Breast epithelium (tissue), 3 donors: Measurements from ENCODE around the gene CCBE1.

Experiments
- POLR2A ChIP-seq: fragments of 450-650 bp; IDR thresholded peaks from one replicate; pipeline ENCODE4 v1.6.1; 2016; ENCODE audit warnings: antibody characterized with exemption, mild to moderate bottlenecking, moderate library complexity
- POLR2AphosphoS5 ChIP-seq, 3 donors: sonication (generic); formaldehyde crosslinking; IDR thresholded peaks; one replicate each; pipeline ENCODE4 v1.6.1; 2017; ENCODE audit warnings: antibody characterized with exemption in 3 of 3
- TF ChIP-seq, protein P1 (sequence below), 3 donors: fragments of 450-650 bp; IDR thresholded peaks; one replicate each; pipeline ENCODE4 v1.5.1; 2016 to 2017; ENCODE audit warnings: antibody characterized with exemption in 3 of 3, mild to moderate bottlenecking in 3 of 3, moderate library complexity in 3 of 3

DNA sequence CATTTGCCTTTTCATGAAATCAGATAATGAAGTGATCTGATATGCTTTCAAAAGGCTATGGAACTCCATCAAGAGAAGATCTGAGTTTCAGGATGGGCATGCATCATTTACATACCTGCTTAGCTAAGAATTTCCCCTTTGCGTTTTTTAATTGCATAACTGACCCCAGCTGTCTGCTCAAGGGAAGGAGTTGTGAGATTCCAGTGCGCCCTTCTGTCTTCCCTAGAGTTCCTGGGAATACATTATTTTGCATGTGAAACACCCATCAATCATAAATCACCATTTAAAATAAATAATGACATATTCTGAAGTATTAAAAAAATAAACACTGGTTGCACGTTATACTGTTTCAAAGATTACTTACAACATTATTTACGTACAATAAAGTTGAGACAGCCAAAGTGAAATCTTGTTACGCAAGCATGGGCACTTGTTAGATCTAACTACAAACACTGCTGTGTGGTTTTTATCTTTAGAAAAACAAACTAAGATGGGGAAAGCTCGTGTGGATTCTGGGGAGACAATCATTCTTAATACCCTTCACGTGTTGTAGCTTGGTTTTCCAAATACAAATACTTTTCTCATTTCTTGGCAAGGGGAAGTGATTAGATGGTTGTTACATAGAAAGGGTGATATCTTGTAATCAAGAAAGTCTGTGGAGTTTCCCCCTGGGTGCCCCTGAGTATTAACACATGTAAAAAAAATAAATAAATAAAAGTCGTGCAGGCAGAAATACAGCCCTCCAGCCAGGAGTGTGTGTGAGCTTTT, 212.5 kb downstream of the CCBE1 start:
- TF ChIP-seq, protein P1, sequence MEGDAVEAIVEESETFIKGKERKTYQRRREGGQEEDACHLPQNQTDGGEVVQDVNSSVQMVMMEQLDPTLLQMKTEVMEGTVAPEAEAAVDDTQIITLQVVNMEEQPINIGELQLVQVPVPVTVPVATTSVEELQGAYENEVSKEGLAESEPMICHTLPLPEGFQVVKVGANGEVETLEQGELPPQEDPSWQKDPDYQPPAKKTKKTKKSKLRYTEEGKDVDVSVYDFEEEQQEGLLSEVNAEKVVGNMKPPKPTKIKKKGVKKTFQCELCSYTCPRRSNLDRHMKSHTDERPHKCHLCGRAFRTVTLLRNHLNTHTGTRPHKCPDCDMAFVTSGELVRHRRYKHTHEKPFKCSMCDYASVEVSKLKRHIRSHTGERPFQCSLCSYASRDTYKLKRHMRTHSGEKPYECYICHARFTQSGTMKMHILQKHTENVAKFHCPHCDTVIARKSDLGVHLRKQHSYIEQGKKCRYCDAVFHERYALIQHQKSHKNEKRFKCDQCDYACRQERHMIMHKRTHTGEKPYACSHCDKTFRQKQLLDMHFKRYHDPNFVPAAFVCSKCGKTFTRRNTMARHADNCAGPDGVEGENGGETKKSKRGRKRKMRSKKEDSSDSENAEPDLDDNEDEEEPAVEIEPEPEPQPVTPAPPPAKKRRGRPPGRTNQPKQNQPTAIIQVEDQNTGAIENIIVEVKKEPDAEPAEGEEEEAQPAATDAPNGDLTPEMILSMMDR (IDR thresholded peaks at IDR 0.05), result no peak
- TF ChIP-seq POLR2A (no peak), POLR2AphosphoS5 (IDR thresholded peaks at IDR 0.05) (no peak)
